HCT116 (cell line): ENCODE results near the gene MPEG1. TPM values are rescaled to one million over a fixed set of nuclear protein-coding genes. Genes with fewer than 3 reads are reported as not detected.

ENCODE experiments used
- ATAC-seq: fragments of 200-7000 bp; cut with Tn5 transposase; 2 replicates; pipeline ENCODE4 v1.9.1; 2020; ENCODE audit warnings: mild to moderate bottlenecking, moderate library complexity
- BruUV-seq: library from RNA; stranded (reverse); fragments of 400-500 nt; replicated peaks from 2 replicates; lab custom pipeline; 2021; lab: Mats Ljungman, UMichigan
- CTCF ChIA-PET: fragments of 300-600 bp; sonication (Branson Sonifier 250); formaldehyde crosslinking; loops from one replicate; lab custom pipeline; 2021; ENCODE audit warnings: antibody characterized with exemption; lab: Charles Lee
- POLR2A ChIA-PET: fragments of 300-600, 350-600 bp; sonication (Branson Sonifier 250); formaldehyde crosslinking; loops from one replicate; lab custom pipeline; 2021; ENCODE audit warnings: antibody characterized with exemption; lab: Charles Lee
- RAD21 ChIA-PET, 2 experiments: fragments of 300-600 bp; sonication (Branson Sonifier 250); formaldehyde crosslinking; loops; one replicate each; lab custom pipeline; 2023; ENCODE audit warnings: low total read pairs in 2 of 2; ENCODE audit not compliant: uncharacterized antibody in 2 of 2, unreplicated experiment in 2 of 2, low non-redundant PET in 1 of 2; lab: Charles Lee
- DNase-seq: peaks from one replicate; pipeline ENCODE4 v3.0.0-alpha.2; 2010; ENCODE audit warnings: low read depth, low spot score
- H2AFZ ChIP-seq: fragments of 200-600 bp; shearing (Covaris generic), sonication (generic); 2 replicates; pipeline ENCODE4 v1.6.1; 2017; ENCODE audit warnings: low read depth, mixed run types, mixed read lengths, antibody characterized with exemption, low read length; ENCODE audit not compliant: poor library complexity, severe bottlenecking
- H3K27ac ChIP-seq: 2 replicates; pipeline ENCODE4 v1.5.1; 2012; ENCODE audit warnings: low read depth, low read length
- H3K27me3 ChIP-seq: fragments of 200-600 bp; sonication (generic); 2 replicates; pipeline ENCODE4 v1.6.1; 2016; ENCODE audit warnings: mixed run types, low read length, mixed read lengths; ENCODE audit not compliant: insufficient read depth
- H3K36me3 ChIP-seq, 2 experiments: fragments of 200-500 bp in 1 of 2; fragments of 200-600 bp in 1 of 2; sonication (Bioruptor generic) in 1 of 2; sonication (generic) in 1 of 2; 2 replicates each; pipeline versions ENCODE4 v1.5.1 to v1.6.1; 2014 to 2016; ENCODE audit warnings: low read length in 2 of 2, inconsistent platforms in 1 of 2, mixed read lengths in 1 of 2, mixed run types in 1 of 2; ENCODE audit not compliant: insufficient read depth in 2 of 2, control insufficient read depth in 1 of 2
- H3K4me1 ChIP-seq, 2 experiments: fragments of 200-600 bp in 1 of 2; sonication (generic) in 1 of 2; 2 replicates each; pipeline versions ENCODE4 v1.5.1 to v1.6.1; 2012 to 2017; ENCODE audit warnings: low read length in 2 of 2, inconsistent platforms in 1 of 2, mild to moderate bottlenecking in 1 of 2, mixed read lengths in 1 of 2, mixed run types in 1 of 2, moderate library complexity in 1 of 2; ENCODE audit not compliant: insufficient read depth in 2 of 2, control insufficient read depth in 1 of 2
- H3K4me2 ChIP-seq: fragments of 200-600 bp; sonication (generic); 2 replicates; pipeline ENCODE4 v1.6.1; 2017; ENCODE audit warnings: mixed run types, low read length, mixed read lengths
- H3K4me3 ChIP-seq, 2 experiments: fragments of 200-600 bp in 1 of 2; sonication (generic) in 1 of 2; replicated peaks in 1 of 2; 2 replicates each; pipeline ENCODE4 v1.5.1; 2011 to 2016; ENCODE audit warnings: low read length in 2 of 2, control low read depth in 1 of 2, low read depth in 1 of 2, mild to moderate bottlenecking in 1 of 2, mixed read lengths in 1 of 2, mixed run types in 1 of 2
- H3K79me2 ChIP-seq: fragments of 200-600 bp; sonication (generic); 2 replicates; pipeline ENCODE4 v1.6.1; 2017; ENCODE audit warnings: mild to moderate bottlenecking, mixed run types, low read length, moderate library complexity, mixed read lengths; ENCODE audit not compliant: insufficient read depth
- H3K9ac ChIP-seq: fragments of 200-600 bp; sonication (generic); 2 replicates; pipeline ENCODE4 v1.6.1; 2016; ENCODE audit warnings: low read length, mixed read lengths
- H3K9me2 ChIP-seq: fragments of 200-600 bp; sonication (generic), shearing (Covaris generic); 2 replicates; pipeline ENCODE4 v1.6.1; 2017; ENCODE audit warnings: mixed run types, mild to moderate bottlenecking, moderate library complexity; ENCODE audit not compliant: insufficient read depth
- H3K9me3 ChIP-seq, 2 experiments: fragments of 200-500 bp in 1 of 2; fragments of 200-600 bp in 1 of 2; sonication (Bioruptor generic) in 1 of 2; sonication (generic) in 1 of 2; 2 replicates each; pipeline ENCODE4 v1.6.1; 2014 to 2017; ENCODE audit warnings: low read length in 2 of 2, mixed read lengths in 2 of 2, inconsistent platforms in 1 of 2, low read depth in 1 of 2, mild to moderate bottlenecking in 1 of 2, mixed run types in 1 of 2, moderate library complexity in 1 of 2; ENCODE audit not compliant: control insufficient read depth in 1 of 2, insufficient read depth in 1 of 2
- H4K20me1 ChIP-seq: fragments of 200-600 bp; sonication (generic), shearing (Covaris generic); 2 replicates; pipeline ENCODE4 v1.6.1; 2017; ENCODE audit warnings: mixed run types, mild to moderate bottlenecking, moderate library complexity; ENCODE audit not compliant: insufficient read depth
- CBX3 ChIP-seq: IDR thresholded peaks from 2 replicates; pipeline ENCODE4 v1.6.1; 2012; ENCODE audit warnings: low read depth
- CTCF ChIP-seq, 3 experiments: fragments of 200-600 bp in 1 of 3; sonication (generic) in 1 of 3; IDR thresholded peaks in 2 of 3; conservative IDR thresholded peaks in 1 of 3; 2 replicates each; pipeline ENCODE4 v1.5.1; 2012 to 2017; ENCODE audit warnings: low read depth in 2 of 3, low read length in 2 of 3, antibody characterized with exemption in 1 of 3, borderline replicate concordance in 1 of 3, control low read depth in 1 of 3, mild to moderate bottlenecking in 1 of 3, mixed read lengths in 1 of 3, mixed run types in 1 of 3, moderate library complexity in 1 of 3; ENCODE audit not compliant: insufficient read depth in 1 of 3
- ELF1 ChIP-seq: IDR thresholded peaks from 2 replicates; pipeline ENCODE4 v1.6.1; 2012; ENCODE audit warnings: low read depth, borderline replicate concordance
- EZH2phosphoT487 ChIP-seq: fragments of 200-600 bp; IDR thresholded peaks from 2 replicates; pipeline ENCODE4 v1.6.1; 2018; ENCODE audit warnings: antibody characterized with exemption, borderline replicate concordance
- JUND ChIP-seq: IDR thresholded peaks from 2 replicates; pipeline ENCODE4 v1.6.1; 2012
- REST ChIP-seq: IDR thresholded peaks from 2 replicates; pipeline ENCODE4 v1.6.1; 2012; ENCODE audit warnings: low read depth
- ZBTB33 ChIP-seq: IDR thresholded peaks from 2 replicates; pipeline ENCODE4 v1.6.1; 2011; ENCODE audit warnings: mild to moderate bottlenecking, low read length, moderate library complexity; ENCODE audit not compliant: insufficient replicate concordance; ENCODE audit errors: extremely low read depth
- intact Hi-C: fragments of 100-400 bp; cut with micrococcal nuclease; formaldehyde crosslinking; loops from 2 replicates; pipeline ENCODE4 v1.10.0; 2022
- total RNA-seq: library from RNA; stranded (reverse); gene quantifications from one replicate; pipeline ENCODE4 v1.2.1, GENCODE V29; 2021; ENCODE audit not compliant: unreplicated experiment

Gene MPEG1
- total RNA-seq, 1 experiment from 2014 or later = 0.07 TPM

GRCh38 chr11:59212222-59212621, 505 bp downstream of the MPEG1 start:
- H3K4me2 ChIP-seq = no peak overlapping the region
- no peak overlapping the region for H3K9ac ChIP-seq
- CTCF ChIA-PET = interaction anchor here (1.3 kb wide), 1 partner anchor 26 kb away, joined by 3 read pairs; no protein-coding TSS in a partner anchor
- H3K9me2 ChIP-seq = no peaks in the 10 kb centered on the region
- no peak for DNase-seq
- ATAC-seq = no peak
- H2AFZ ChIP-seq = no peak overlapping the region
- no peaks in the 10 kb centered on the region for H3K27me3 ChIP-seq
- H3K9me3 ChIP-seq = no peaks in the 10 kb centered on the region
- BruUV-seq = no TSS peak
- H3K36me3 ChIP-seq = no peaks in the 10 kb centered on the region
- no peak overlapping the region for H3K27ac ChIP-seq
- RAD21 ChIA-PET = no interaction called here
- H3K4me1 ChIP-seq = peaks cover 0 to 3% of the 10 kb centered on the region in 2 experiments; a peak in 1 of 4 replicates
- TF ChIP-seq ZBTB33 (no peak), CBX3 (no peak), EZH2phosphoT487 (no peak), CTCF (IDR thresholded peaks at IDR 0.05 in 2 of 3, conservative IDR thresholded peaks at IDR 0.05 in 1 of 3; ENCODE audit: borderline replicate concordance in 1 of 3, insufficient read depth in 1 of 3, low read depth in 2 of 3, low read length in 2 of 3) (no peak), REST (no peak), JUND (no peak), ELF1 (no peak)
- TF ChIP-seq, all 23 proteins: peak for 0
- Histone ChIP-seq H4K20me1 (no peaks in the 10 kb centered on the region), H3K4me3 (no peak overlapping the region), H3K79me2 (no peaks in the 10 kb centered on the region)
- intact Hi-C loops = no loop called here
- POLR2A ChIA-PET = no interaction called here
